ENCODE results near the gene ING5.

GRCh38 chr2:241768251-241768711, 66.4 kb downstream of the ING5 start:
- TF ChIP-seq POLR2AphosphoS5 (IDR thresholded peaks at IDR 0.05; ENCODE audit: low read depth, low read length) (no peak), TAF1 (IDR thresholded peaks at IDR 0.05; ENCODE audit: borderline replicate concordance, low read depth, low read length) (no peak), POLR2A (IDR thresholded peaks at IDR 0.05; ENCODE audit: low read depth, low read length) (no peak)
